Smooth muscle cell (in vitro differentiated cells): ENCODE results near the gene PHACTR1. TPM values are rescaled to one million over a fixed set of nuclear protein-coding genes. Genes with fewer than 3 reads are reported as not detected.

Experiments
- DNase-seq: peaks from one replicate; lab custom pipeline; 2025; ENCODE audit not compliant: unreplicated experiment; lab: John Stamatoyannopoulos, UW
- H2AFZ ChIP-seq: fragments of 200-600 bp; sonication (generic); 2 replicates; pipeline ENCODE4 v1.6.0; 2016; ENCODE audit warnings: antibody characterized with exemption, low read depth, mild to moderate bottlenecking
- H3F3A ChIP-seq: fragments of 200-600 bp; sonication (generic); 2 replicates; pipeline ENCODE4 v1.6.0; 2017; ENCODE audit warnings: antibody characterized with exemption, low read depth
- H3K27ac ChIP-seq: fragments of 200-600 bp; sonication (generic); 2 replicates; pipeline ENCODE4 v1.5.1; 2016; ENCODE audit warnings: low read depth, mild to moderate bottlenecking
- H3K27me3 ChIP-seq: fragments of 200-600 bp; sonication (generic); 2 replicates; pipeline ENCODE4 v1.6.1; 2016; ENCODE audit warnings: low read depth, mild to moderate bottlenecking
- H3K36me3 ChIP-seq: fragments of 200-600 bp; sonication (generic); 2 replicates; pipeline ENCODE4 v1.5.1; 2016; ENCODE audit warnings: low read depth
- H3K4me1 ChIP-seq: fragments of 200-600 bp; sonication (generic); 2 replicates; pipeline ENCODE4 v1.5.1; 2016; ENCODE audit warnings: low read depth
- H3K4me2 ChIP-seq: fragments of 200-600 bp; sonication (generic); 2 replicates; pipeline ENCODE4 v1.6.0; 2016; ENCODE audit warnings: mild to moderate bottlenecking
- H3K4me3 ChIP-seq: fragments of 200-600 bp; sonication (generic); 2 replicates; pipeline ENCODE4 v1.5.1; 2016; ENCODE audit warnings: mild to moderate bottlenecking
- H3K79me2 ChIP-seq: fragments of 200-600 bp; sonication (generic); 2 replicates; pipeline ENCODE4 v1.6.0; 2016; ENCODE audit warnings: low read depth, mild to moderate bottlenecking
- H3K9ac ChIP-seq: fragments of 200-600 bp; sonication (generic); 2 replicates; pipeline ENCODE4 v1.6.0; 2016; ENCODE audit warnings: low read depth
- H3K9me3 ChIP-seq: fragments of 200-600 bp; sonication (generic); replicated peaks from 2 replicates; pipeline ENCODE4 v1.5.1; 2016; ENCODE audit warnings: low read depth
- H4K20me1 ChIP-seq: fragments of 200-600 bp; sonication (generic); 2 replicates; pipeline ENCODE4 v1.6.0; 2016; ENCODE audit warnings: low read depth
- CTCF ChIP-seq: fragments of 200-600 bp; sonication (generic); IDR thresholded peaks from 2 replicates; pipeline ENCODE4 v1.5.1; 2017; ENCODE audit warnings: borderline replicate concordance, mild to moderate bottlenecking, antibody characterized with exemption; ENCODE audit not compliant: insufficient read depth, poor library complexity, severe bottlenecking
- WGBS: methylation state at CpG from one replicate; pipeline ENCODE4 v1.1.7; 2016; ENCODE audit warnings: low lambda C conversion rate; 5-methylcytosine and 5-hydroxymethylcytosine counted together
- polyA plus RNA-seq: library from polyadenylated mRNA; unstranded; fragments of >200 nt; fragmentation: Nextera tagmentation; extraction: Ambion mirVana; gene quantifications from 2 replicates; pipeline ENCODE4 v1.2.1, GENCODE V29; 2016
- total RNA-seq: library from RNA; depleted of rRNA; stranded (reverse); fragments of >200 nt; gene quantifications from 2 replicates; pipeline ENCODE4 v1.2.3, GENCODE V29; 2014

PHACTR1 gene
- total and polyA plus RNA-seq, 2 experiments from 2014 or later = 0.09 to 0.67 TPM

- DNase-seq = no peak
- Histone ChIP-seq H3K4me2 (no peak overlapping the region), H3F3A (no peaks in the 10 kb centered on the region), H3K79me2 (no peaks in the 10 kb centered on the region), H4K20me1 (no peaks in the 10 kb centered on the region), H3K36me3 (no peaks in the 10 kb centered on the region), H2AFZ (no peak overlapping the region), H3K9ac (no peak overlapping the region), H3K27me3 (peaks cover 5% of the 10 kb centered on the region), H3K4me3 (no peak overlapping the region), H3K27ac (no peak overlapping the region), H3K9me3 (no peaks in the 10 kb centered on the region), H3K4me1 (no peaks in the 10 kb centered on the region)
- WGBS = 85% methylated on average over 3 of the region's 3 CpGs
- no peak for TF ChIP-seq CTCF
Measured at GRCh38 chr6:12766365-12766764, 49.8 kb downstream of the PHACTR1 start.

- Histone ChIP-seq H3K4me2 (no peak overlapping the region), H3F3A (no peaks in the 10 kb centered on the region)
- 94% methylated on average over 3 of the region's 3 CpGs for WGBS
Measured at GRCh38 chr6:12767016-12767415, 50.4 kb downstream of the PHACTR1 start.

GRCh38 chr6:12769556-12770256 lies 53.1 kb downstream of the PHACTR1 start:
- H3K27me3 ChIP-seq = peaks cover 9% of the 10 kb centered on the region
- DNase-seq = no peak
- no peaks in the 10 kb centered on the region for H3K79me2 ChIP-seq
- 67% methylated on average over 9 of the region's 9 CpGs for WGBS
- no peak overlapping the region for H2AFZ ChIP-seq
- no peaks in the 10 kb centered on the region for H3K36me3 ChIP-seq
- H3K4me1 ChIP-seq = no peaks in the 10 kb centered on the region
- no peaks in the 10 kb centered on the region for H3F3A ChIP-seq
- H3K9ac ChIP-seq = no peak overlapping the region
- no peak overlapping the region for H3K4me3 ChIP-seq
- no peak overlapping the region for H3K4me2 ChIP-seq
- H4K20me1 ChIP-seq = no peaks in the 10 kb centered on the region
- TF ChIP-seq CTCF = no peak
- no peak overlapping the region for H3K27ac ChIP-seq
- H3K9me3 ChIP-seq = no peaks in the 10 kb centered on the region

More at GRCh38 chr6:12767016-12767415, 50.4 kb downstream of the PHACTR1 start:
- no peaks in the 10 kb centered on the region for H3K9me3 ChIP-seq
- H2AFZ ChIP-seq = no peak overlapping the region
- H3K4me1 ChIP-seq = no peaks in the 10 kb centered on the region
- no peak for TF ChIP-seq CTCF
- no peak overlapping the region for H3K27ac ChIP-seq
- DNase-seq = no peak
- H3K79me2 ChIP-seq = no peaks in the 10 kb centered on the region
- no peak overlapping the region for H3K9ac ChIP-seq
- no peak overlapping the region for H3K4me3 ChIP-seq
- H3K36me3 ChIP-seq = no peaks in the 10 kb centered on the region
- H3K27me3 ChIP-seq = peaks cover 9% of the 10 kb centered on the region
- no peaks in the 10 kb centered on the region for H4K20me1 ChIP-seq

- Histone ChIP-seq H3K9ac (no peak overlapping the region), H4K20me1 (no peaks in the 10 kb centered on the region), H3K27me3 (peaks cover 9% of the 10 kb centered on the region), H3K36me3 (no peaks in the 10 kb centered on the region), H3K79me2 (no peaks in the 10 kb centered on the region), H3F3A (no peaks in the 10 kb centered on the region), H3K4me1 (no peaks in the 10 kb centered on the region), H3K9me3 (no peaks in the 10 kb centered on the region), H2AFZ (no peak overlapping the region), H3K4me3 (no peak overlapping the region), H3K27ac (no peak overlapping the region), H3K4me2 (no peak overlapping the region)
- no peak for DNase-seq
- 91% methylated on average over 3 of the region's 3 CpGs for WGBS
- no peak for TF ChIP-seq CTCF
Measured at GRCh38 chr6:12772416-12772815, 55.8 kb downstream of the PHACTR1 start.
